Stimulated activated naive CD8-positive, alpha-beta T cell treated with anti-CD3 and anti-CD28 coated beads, Interleukin-15, Interleukin-2, amounts not matched to agents 100 ng/mL and 50 ng/mL, for 24 hours (primary cell): ENCODE data around the gene TMEM51.
"Not testable (repeated sequence)": the region's sequence is repeated elsewhere in the genome, so short reads cannot be mapped to it uniquely, and the experiment has no call there.

Experiments used
- H3K27ac Mint-ChIP-seq: one replicate; pipeline ENCODE4 v1.8.0; 2021; ENCODE audit warnings: mild to moderate bottlenecking, mixed read lengths
- H3K27me3 Mint-ChIP-seq: one replicate; pipeline ENCODE4 v1.8.0; 2021; ENCODE audit warnings: mixed read lengths
- H3K36me3 Mint-ChIP-seq: one replicate; pipeline ENCODE4 v1.8.0; 2021; ENCODE audit warnings: low read depth, mixed read lengths
- H3K4me1 Mint-ChIP-seq: one replicate; pipeline ENCODE4 v1.8.0; 2021; ENCODE audit warnings: low read depth, mixed read lengths
- H3K4me3 Mint-ChIP-seq: one replicate; pipeline ENCODE4 v1.8.0; 2021; ENCODE audit warnings: mild to moderate bottlenecking, mixed read lengths
- H3K9me3 Mint-ChIP-seq: one replicate; pipeline ENCODE4 v1.8.0; 2021; ENCODE audit warnings: mixed read lengths

The TMEM51 gene

DNA sequence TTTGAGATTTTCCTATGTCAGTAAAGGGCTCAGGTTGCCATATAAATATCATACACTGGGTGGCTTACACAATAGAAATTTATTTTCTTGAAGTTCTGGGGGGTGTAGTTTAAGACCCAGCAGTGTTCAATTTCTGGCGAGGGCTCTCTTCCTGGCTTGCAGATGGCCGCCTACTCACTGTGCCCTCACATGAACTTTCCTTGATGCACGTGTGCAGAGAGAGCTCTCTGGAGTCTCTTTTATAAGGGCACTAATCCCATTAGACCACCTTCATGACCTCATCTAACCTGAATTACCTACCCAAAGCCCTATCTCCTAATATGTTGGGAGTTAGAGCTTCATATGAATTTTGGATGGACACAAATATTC, 21.1 kb downstream of the TMEM51 start:
- no peaks in the 10 kb centered on the region for H3K9me3 Mint-ChIP-seq
- no peaks in the 10 kb centered on the region for H3K36me3 Mint-ChIP-seq
- peaks cover 32% of the 10 kb centered on the region for H3K4me1 Mint-ChIP-seq
- no peak overlapping the region for H3K27ac Mint-ChIP-seq
- H3K27me3 Mint-ChIP-seq, result peaks cover 42% of the 10 kb centered on the region
- no peak overlapping the region for H3K4me3 Mint-ChIP-seq

DNA sequence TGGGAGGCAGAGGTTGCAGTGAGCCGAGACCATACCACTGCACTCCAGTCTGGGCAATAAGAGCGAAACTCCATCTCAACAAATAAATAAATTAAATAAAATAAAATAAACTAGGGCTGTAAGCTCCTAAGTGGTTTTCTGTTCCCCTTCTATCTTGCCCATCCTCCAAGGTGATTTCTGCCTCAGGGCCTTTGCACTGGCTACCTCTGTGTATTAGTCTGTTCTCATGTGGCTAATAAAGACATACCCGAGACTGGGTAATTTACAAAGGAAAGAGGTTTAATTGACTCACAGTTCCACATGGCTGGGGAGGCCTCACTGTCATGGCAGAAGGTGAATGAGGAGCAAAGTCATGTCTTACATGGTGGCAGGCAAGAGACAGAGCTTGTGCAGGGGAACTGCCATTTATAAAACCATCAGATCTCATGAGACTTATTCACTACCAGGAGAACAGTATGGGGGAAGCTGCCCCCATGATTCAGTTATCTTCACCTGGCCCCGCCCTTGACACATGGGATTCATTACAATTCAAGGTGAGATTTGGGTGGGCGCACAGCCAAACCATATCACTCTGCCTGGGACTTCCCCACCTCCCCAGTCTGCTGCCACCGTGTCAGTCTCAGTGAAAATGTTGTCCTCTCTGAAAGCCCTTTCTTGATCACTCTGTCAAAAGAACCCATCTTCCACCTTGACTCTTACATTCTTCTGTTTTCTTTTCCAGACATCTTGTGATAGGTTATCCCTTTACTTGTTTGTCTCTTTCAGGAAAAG, 22.0 kb downstream of the TMEM51 start:
- peaks cover 32% of the 10 kb centered on the region for H3K4me1 Mint-ChIP-seq
- not testable (repeated sequence) for H3K36me3 Mint-ChIP-seq, H3K9me3 Mint-ChIP-seq, H3K4me3 Mint-ChIP-seq
- H3K27ac Mint-ChIP-seq, result peak overlapping the region; percentile 18
- H3K27me3 Mint-ChIP-seq, result peaks cover 38% of the 10 kb centered on the region

DNA sequence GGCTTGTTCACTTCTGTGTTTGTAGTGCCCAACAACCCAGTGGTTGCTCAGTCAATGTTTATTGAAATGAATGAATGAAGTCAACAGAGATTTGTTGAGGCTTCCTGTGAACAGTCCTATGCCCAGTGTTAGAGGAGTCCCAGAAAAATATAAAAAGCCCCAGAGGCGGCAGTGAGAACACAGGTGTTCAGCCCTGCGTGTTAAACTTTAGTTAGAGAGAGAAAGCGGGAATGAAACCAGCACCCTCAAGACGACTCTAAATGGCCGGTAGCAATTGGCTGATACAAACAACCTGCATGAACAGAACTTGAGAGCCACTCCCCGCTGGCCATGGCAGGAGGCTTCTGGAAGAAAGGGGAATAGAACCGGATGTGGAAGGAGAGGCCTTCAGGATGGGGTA, 22.6 kb downstream of the TMEM51 start:
- Mint-ChIP-seq H3K4me3 (no peak overlapping the region), H3K27ac (no peak overlapping the region), H3K9me3 (no peaks in the 10 kb centered on the region), H3K4me1 (peaks cover 32% of the 10 kb centered on the region), H3K27me3 (peaks cover 38% of the 10 kb centered on the region), H3K36me3 (no peaks in the 10 kb centered on the region)

DNA sequence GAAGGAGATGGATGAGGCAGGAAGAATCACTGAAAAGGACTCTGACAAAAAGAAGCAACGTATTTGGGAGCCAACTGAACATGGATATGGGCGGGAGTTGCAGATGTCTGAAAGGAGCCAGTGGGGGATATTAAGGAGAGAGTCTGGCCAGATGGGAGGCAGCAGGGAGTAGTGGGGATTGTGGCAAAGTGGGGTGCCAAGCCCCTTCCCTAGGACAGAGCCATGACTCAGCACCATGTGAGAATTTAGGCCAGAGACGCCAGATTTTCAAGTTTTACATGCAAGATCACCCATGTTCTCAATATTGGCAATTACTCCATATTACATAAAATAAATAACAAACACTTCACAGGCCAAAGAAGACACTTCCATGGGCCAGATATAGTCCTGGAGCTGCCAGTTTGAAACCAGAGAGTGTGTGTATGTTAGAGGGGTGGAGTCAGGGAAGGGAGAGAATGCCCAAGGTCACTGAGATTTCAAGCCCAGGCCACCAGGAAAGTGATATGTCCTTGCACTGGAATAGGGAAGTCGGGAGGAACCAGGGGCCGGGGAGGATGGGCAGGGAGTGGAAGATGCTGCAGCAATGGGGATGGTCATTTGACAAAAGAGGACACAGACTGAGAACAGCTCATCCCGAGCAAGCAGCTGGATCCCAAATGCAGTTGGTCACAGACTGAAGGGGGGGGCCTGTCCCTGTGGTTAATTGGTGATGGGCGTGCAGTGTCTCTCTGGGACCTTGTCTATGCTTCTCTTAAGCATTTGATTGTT, 23.5 kb downstream of the TMEM51 start:
- peaks cover 38% of the 10 kb centered on the region for H3K27me3 Mint-ChIP-seq

DNA sequence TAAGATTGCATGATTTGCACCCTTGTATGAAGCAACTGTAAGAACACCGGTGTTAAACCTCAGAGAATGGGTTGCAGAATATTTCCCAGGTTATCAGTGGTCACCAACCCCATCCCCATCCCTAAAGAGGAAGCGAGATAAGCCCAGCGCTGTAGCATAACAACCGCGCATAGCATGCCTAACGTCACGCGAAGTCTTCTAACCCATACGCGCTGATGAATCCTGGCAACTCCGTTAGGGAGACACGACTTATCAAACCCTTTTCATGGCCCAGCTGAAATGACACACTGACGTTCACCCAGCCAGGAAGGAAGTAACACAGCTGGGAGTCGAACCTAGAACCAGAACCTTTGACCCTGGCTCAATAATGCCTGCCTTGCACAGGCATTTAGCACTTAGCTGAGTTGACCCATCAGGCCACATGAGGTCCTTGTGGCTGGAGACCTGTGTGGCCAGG, 24.2 kb downstream of the TMEM51 start:
- Mint-ChIP-seq H3K27ac (no peak overlapping the region), H3K4me1 (peaks cover 24% of the 10 kb centered on the region), H3K4me3 (no peak overlapping the region), H3K9me3 (no peaks in the 10 kb centered on the region), H3K36me3 (no peaks in the 10 kb centered on the region), H3K27me3 (peaks cover 38% of the 10 kb centered on the region)

More for the DNA sequence above, 23.5 kb downstream of the TMEM51 start:
- Mint-ChIP-seq H3K36me3 (no peaks in the 10 kb centered on the region), H3K4me3 (no peak overlapping the region), H3K9me3 (no peaks in the 10 kb centered on the region), H3K4me1 (peaks cover 31% of the 10 kb centered on the region), H3K27ac (no peak overlapping the region)

DNA sequence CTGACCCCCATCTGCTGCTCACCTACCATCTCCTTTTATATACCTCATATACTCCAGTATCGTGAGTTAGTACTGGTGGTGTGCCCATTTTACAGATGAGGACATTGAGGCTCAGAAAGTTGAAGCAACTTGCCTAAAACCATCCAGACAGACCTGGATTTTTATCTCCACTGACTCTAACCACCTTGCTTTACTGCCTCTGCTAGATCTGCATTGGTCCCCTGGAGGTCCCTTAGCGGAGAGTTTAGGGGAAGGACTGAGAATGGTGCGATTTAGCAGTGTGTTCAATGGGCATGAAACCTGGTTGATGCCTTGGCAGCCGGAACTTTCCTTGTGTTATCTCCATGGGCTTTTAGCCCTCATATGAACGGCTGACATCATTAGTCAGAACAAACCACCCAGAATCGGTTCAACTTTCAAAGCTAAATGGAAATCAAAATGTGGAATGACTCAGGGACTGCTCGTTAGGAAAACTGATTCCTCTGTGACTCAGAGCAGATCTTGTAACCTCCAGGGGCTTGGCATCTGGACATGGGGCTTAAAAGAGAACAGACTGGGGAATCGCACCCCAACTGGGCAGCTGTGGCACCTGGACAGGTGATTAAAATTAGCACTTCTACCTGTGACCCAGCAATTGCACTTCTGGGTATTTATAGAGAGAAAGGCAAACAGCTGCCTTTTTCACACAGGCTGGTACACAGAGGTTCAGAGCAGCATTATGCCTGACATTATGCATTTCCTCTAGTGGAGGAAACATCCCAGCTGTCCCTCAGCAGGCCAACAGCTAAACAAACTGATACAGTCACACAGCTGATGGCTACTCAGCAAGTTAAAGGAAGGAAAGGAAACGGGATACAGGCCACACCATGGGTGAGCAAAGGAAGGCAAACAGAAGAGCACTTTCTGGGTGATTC, 25.3 kb downstream of the TMEM51 start:
- Mint-ChIP-seq H3K36me3 (no peaks in the 10 kb centered on the region), H3K27ac (no peak overlapping the region), H3K4me1 (peaks cover 20% of the 10 kb centered on the region), H3K9me3 (no peaks in the 10 kb centered on the region), H3K27me3 (peaks cover 39% of the 10 kb centered on the region), H3K4me3 (no peak overlapping the region)

DNA sequence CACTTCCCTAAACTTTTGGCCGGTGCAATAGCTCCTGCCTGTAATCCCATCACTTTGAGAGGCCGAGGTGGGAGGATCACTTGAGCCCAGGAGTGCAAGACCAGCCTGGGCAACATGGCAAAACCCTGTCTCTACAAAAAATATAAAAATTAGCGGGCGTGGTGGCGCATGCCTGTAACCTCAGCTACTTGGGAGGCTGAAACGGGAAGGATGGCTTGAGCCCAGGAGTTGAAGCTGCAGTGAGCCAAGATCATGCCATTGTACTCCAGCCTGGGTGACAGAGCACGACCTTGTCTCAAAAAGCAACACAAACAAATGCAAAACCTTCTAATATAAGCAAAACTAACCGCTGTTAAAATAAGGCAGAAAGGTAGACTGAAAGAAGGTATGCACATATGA, 25.9 kb downstream of the TMEM51 start:
- no peak overlapping the region for H3K27ac Mint-ChIP-seq
- peaks cover 43% of the 10 kb centered on the region for H3K27me3 Mint-ChIP-seq
- no peak overlapping the region for H3K4me3 Mint-ChIP-seq

DNA sequence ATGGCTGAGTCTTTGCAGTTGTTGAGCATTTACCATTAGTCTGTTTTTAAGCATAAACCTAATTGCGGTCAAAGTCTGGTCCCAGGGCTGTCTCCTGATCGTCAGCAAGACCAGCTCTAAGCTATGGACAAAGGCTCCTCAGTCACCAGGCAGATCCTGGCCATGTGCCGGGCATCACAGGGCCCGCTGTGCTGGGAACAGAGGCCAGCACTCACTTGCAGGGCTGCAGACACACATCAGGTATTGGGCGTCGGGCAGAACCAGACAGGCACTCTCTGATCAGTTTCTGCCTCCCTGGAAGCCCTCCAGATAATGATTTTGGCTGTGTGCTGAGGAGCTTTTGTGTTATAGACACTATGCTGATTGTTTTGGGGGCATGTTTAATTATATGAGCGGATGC, 26.6 kb downstream of the TMEM51 start:
- Mint-ChIP-seq H3K9me3 (no peaks in the 10 kb centered on the region), H3K4me1 (peaks cover 8% of the 10 kb centered on the region), H3K36me3 (no peaks in the 10 kb centered on the region), H3K27me3 (peaks cover 44% of the 10 kb centered on the region), H3K4me3 (no peak overlapping the region), H3K27ac (no peak overlapping the region)

More for the DNA sequence above, 25.9 kb downstream of the TMEM51 start:
- Mint-ChIP-seq H3K36me3 (no peaks in the 10 kb centered on the region), H3K4me1 (peaks cover 14% of the 10 kb centered on the region), H3K9me3 (no peaks in the 10 kb centered on the region)

DNA sequence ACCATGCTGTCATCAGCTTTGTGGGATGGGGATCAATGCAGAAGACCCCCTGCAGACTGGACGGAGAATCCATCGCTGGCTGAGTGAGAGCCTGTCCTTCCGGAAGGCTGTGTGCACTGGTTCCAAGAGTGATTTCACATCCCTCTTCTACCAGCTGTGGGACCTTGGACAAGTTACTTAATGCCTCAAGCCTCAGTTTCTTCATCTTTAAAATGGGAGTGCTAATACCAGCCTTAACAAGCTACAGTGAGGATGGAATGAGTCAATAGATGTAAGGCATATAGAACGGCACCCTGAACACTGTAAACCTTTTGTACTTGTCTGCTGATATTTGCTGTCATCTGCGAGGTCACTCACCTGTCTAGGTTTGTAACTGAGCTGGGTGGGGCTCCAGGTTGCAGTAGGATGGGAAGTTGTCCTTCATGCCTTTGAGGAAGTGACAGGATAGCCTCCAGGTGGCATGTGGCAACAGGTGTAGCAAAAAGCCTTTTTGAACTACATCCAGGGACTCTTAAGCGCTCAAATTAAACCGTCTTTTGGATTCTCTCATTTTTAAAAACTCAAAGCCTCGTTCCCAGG, 27.5 kb downstream of the TMEM51 start:
- H3K4me1 Mint-ChIP-seq, result peaks cover under 1% of the 10 kb centered on the region
- no peaks in the 10 kb centered on the region for H3K36me3 Mint-ChIP-seq
- no peak overlapping the region for H3K4me3 Mint-ChIP-seq
- H3K27ac Mint-ChIP-seq, result no peak overlapping the region
- H3K27me3 Mint-ChIP-seq, result peaks cover 41% of the 10 kb centered on the region
- H3K9me3 Mint-ChIP-seq, result no peaks in the 10 kb centered on the region

DNA sequence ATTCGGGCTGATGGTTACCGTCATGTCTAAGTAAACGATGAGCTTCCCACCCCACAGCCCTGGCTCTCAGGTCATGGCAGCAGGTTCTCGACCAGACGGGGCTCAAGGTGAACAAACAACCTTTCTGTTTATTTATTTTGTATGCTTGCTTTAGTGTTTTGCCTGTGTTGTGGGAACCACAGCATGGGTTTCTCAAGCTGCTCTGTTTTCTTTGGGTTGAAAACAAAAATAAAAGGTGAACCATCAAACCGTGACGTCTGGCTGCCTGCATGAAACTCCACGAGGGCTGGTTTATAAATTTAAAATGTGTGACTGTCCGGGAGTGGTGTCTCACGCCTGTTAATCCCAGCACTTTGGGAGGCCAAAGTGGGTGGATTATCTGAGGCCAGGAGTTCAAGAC, 28.0 kb downstream of the TMEM51 start:
- Mint-ChIP-seq H3K36me3 (no peaks in the 10 kb centered on the region), H3K4me1 (no peaks in the 10 kb centered on the region), H3K27ac (no peak overlapping the region), H3K9me3 (no peaks in the 10 kb centered on the region), H3K27me3 (peaks cover 38% of the 10 kb centered on the region), H3K4me3 (no peak overlapping the region)

DNA sequence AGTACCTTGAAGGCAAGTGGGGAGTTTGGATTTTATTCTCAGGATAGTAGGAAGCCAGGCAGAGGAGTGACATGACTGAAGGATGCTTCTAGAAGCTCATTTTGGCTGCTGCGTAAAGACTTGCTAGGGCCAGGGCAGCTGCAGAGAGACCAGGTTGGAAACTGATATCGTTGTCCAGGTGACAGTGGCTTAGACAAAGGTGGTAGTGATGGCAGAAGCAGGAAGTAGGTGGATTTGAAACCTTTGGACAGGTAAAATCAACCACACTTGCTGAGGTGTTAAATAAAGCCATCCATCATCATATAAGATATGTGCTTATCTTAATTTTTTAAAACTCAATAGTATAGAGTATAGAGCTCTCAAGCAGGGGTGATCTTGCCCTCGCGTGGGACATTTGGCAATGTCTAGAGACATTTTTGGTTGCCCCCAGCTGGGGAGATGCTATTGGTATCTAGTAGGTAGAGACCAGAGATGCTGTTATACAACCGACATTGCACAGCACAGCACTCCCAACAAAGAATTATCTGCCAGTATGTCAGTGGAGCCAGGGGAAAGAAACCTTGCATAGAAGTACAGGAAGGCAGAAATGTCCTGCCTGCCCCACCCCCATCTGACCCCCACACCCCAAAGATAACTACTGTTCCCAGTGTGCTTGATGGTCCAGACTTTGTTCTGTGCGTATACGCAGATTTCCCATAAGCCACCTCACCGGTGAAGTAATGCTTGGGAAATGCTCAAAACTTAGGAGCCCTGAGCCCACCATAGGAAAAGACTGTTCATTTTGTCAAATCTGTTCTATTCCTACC, 31.1 kb downstream of the TMEM51 start:
- H3K4me1 Mint-ChIP-seq, result no peaks in the 10 kb centered on the region
- H3K27me3 Mint-ChIP-seq, result peaks cover 23% of the 10 kb centered on the region
- no peak overlapping the region for H3K27ac Mint-ChIP-seq
- no peaks in the 10 kb centered on the region for H3K36me3 Mint-ChIP-seq
- H3K9me3 Mint-ChIP-seq, result no peaks in the 10 kb centered on the region
- H3K4me3 Mint-ChIP-seq, result no peak overlapping the region

DNA sequence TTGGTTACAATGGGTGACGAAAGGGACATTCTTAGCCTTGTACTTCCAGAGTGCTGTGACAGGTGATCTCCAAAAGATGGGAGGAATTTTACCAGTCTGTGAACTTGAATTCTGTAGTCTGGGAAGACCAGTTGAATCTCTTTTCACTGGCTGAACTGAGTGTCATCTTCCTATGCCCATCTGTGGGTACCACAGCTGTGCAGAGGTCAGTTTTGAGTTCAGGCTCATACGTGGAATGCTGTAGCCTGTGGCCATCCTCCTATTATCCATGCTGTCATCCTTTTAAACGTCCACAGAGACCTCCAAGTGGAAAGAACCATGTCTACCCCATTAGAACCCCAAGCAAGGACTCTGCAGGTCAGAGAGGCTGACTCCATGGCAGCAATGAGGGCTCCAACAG, 32.1 kb downstream of the TMEM51 start:
- H3K27ac Mint-ChIP-seq, result no peak overlapping the region

DNA sequence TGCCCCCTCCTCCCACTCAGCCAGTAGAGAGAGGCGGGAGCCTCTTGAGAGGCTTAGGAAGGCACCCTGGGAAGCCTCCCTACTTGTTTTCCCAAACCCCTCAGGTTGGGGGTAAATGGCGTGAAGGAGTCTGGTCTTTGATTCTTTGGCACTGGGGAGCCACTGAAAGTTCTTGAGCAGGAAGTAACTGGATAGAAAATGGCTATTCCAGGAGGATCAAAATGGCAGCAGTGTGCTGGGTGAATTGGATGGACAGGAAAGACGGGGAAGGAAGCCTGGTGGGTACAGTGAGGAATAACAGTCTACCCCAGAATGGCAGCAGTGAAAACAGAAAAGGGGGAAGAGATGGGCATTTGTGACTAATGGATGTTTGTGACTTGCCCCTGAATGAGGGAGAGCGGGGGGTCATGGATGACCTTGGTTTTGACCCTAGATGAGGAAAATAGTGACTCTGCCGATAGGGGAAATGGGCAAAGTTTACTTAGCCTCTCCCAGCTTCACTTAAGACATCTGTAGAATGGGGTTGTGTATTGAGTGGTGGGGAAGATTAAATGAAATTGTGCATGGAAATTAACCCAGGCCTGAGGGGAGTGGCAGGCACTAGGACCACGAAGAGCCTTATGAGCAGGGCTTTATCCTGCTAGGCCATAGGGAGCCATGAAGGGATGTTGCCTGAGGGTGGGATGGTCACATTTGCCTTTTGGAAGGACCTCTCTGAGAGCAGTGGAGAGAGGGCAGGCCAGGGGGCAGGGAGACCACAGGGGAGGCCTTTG, 32.7 kb downstream of the TMEM51 start:
- H3K4me1 Mint-ChIP-seq, result no peaks in the 10 kb centered on the region
- no peaks in the 10 kb centered on the region for H3K9me3 Mint-ChIP-seq
- no peaks in the 10 kb centered on the region for H3K36me3 Mint-ChIP-seq
- peaks cover 23% of the 10 kb centered on the region for H3K27me3 Mint-ChIP-seq
- no peak overlapping the region for H3K27ac Mint-ChIP-seq
- H3K4me3 Mint-ChIP-seq, result no peak overlapping the region

More for the DNA sequence above, 32.1 kb downstream of the TMEM51 start:
- peaks cover 23% of the 10 kb centered on the region for H3K27me3 Mint-ChIP-seq
- H3K4me1 Mint-ChIP-seq, result no peaks in the 10 kb centered on the region
- H3K9me3 Mint-ChIP-seq, result no peaks in the 10 kb centered on the region
- H3K4me3 Mint-ChIP-seq, result no peak overlapping the region
- no peaks in the 10 kb centered on the region for H3K36me3 Mint-ChIP-seq
